H1 (cell line): ENCODE data around the gene DCAF7. TPM values are rescaled to one million over a fixed set of nuclear protein-coding genes. Genes with fewer than 3 reads are reported as not detected.

ENCODE experiments used
- BACH1 ChIP-seq: IDR thresholded peaks from 2 replicates; pipeline ENCODE4 v1.6.1; 2012; ENCODE audit warnings: low read length, improper control_type of control experiment
- PHF8 ChIP-seq: fragments of 200-600 bp; sonication (generic); conservative IDR thresholded peaks from 2 replicates; pipeline ENCODE4 v1.7.1; 2012; ENCODE audit warnings: low read depth, mild to moderate bottlenecking, inconsistent platforms, low read length, moderate library complexity
- SAP30 ChIP-seq: fragments of 300-600 bp; sonication (generic); IDR thresholded peaks from 2 replicates; pipeline ENCODE4 v1.7.1; 2012; ENCODE audit warnings: low read length, moderate library complexity, mild to moderate bottlenecking, inconsistent platforms; ENCODE audit not compliant: insufficient read depth, insufficient replicate concordance
- polyA plus RNA-seq, 7 experiments: library from polyadenylated mRNA; depleted of rRNA in 3 of 7; stranded (reverse) in 5 of 7; unstranded in 2 of 7; fragments of >200 nt in 5 of 7; fragments of 200-250 nt in 2 of 7; gene quantifications; 1 replicate in 5 of 7; 2 replicates in 1 of 7; 4 replicates in 1 of 7; pipeline versions ENCODE4 v1.2.1 to v1.2.3, GENCODE V29; 2011 to 2013; ENCODE audit warnings: missing spikeins in 2 of 7, mixed read lengths in 2 of 7
- total RNA-seq: library from RNA; stranded (reverse); fragmentation: NEBNext Ultra II Directional; extraction: Animal tissue kit (Norgen Biotek cat#: 25700); gene quantifications from 2 replicates; pipeline ENCODE4 v1.2.1, GENCODE V29; 2021
- TF ChIP-seq, protein P1 (sequence below): fragments of 300-600 bp; sonication (generic); IDR thresholded peaks from 2 replicates; pipeline ENCODE4 v1.7.1; 2012; ENCODE audit warnings: low read length, moderate library complexity, mild to moderate bottlenecking, inconsistent platforms; ENCODE audit not compliant: insufficient replicate concordance
- TF ChIP-seq, protein P2 (sequence below): IDR thresholded peaks from 2 replicates; pipeline ENCODE4 v1.6.1; 2011; ENCODE audit warnings: low read length, improper control_type of control experiment

Gene DCAF7
- total and polyA plus RNA-seq, 2 of the 8 experiments (the other 6 are each of a cell fraction or from before 2014, with no cell fraction given), result 74.9 to 94.1 TPM

- TF ChIP-seq PHF8, result no peak
- TF ChIP-seq, protein P1, sequence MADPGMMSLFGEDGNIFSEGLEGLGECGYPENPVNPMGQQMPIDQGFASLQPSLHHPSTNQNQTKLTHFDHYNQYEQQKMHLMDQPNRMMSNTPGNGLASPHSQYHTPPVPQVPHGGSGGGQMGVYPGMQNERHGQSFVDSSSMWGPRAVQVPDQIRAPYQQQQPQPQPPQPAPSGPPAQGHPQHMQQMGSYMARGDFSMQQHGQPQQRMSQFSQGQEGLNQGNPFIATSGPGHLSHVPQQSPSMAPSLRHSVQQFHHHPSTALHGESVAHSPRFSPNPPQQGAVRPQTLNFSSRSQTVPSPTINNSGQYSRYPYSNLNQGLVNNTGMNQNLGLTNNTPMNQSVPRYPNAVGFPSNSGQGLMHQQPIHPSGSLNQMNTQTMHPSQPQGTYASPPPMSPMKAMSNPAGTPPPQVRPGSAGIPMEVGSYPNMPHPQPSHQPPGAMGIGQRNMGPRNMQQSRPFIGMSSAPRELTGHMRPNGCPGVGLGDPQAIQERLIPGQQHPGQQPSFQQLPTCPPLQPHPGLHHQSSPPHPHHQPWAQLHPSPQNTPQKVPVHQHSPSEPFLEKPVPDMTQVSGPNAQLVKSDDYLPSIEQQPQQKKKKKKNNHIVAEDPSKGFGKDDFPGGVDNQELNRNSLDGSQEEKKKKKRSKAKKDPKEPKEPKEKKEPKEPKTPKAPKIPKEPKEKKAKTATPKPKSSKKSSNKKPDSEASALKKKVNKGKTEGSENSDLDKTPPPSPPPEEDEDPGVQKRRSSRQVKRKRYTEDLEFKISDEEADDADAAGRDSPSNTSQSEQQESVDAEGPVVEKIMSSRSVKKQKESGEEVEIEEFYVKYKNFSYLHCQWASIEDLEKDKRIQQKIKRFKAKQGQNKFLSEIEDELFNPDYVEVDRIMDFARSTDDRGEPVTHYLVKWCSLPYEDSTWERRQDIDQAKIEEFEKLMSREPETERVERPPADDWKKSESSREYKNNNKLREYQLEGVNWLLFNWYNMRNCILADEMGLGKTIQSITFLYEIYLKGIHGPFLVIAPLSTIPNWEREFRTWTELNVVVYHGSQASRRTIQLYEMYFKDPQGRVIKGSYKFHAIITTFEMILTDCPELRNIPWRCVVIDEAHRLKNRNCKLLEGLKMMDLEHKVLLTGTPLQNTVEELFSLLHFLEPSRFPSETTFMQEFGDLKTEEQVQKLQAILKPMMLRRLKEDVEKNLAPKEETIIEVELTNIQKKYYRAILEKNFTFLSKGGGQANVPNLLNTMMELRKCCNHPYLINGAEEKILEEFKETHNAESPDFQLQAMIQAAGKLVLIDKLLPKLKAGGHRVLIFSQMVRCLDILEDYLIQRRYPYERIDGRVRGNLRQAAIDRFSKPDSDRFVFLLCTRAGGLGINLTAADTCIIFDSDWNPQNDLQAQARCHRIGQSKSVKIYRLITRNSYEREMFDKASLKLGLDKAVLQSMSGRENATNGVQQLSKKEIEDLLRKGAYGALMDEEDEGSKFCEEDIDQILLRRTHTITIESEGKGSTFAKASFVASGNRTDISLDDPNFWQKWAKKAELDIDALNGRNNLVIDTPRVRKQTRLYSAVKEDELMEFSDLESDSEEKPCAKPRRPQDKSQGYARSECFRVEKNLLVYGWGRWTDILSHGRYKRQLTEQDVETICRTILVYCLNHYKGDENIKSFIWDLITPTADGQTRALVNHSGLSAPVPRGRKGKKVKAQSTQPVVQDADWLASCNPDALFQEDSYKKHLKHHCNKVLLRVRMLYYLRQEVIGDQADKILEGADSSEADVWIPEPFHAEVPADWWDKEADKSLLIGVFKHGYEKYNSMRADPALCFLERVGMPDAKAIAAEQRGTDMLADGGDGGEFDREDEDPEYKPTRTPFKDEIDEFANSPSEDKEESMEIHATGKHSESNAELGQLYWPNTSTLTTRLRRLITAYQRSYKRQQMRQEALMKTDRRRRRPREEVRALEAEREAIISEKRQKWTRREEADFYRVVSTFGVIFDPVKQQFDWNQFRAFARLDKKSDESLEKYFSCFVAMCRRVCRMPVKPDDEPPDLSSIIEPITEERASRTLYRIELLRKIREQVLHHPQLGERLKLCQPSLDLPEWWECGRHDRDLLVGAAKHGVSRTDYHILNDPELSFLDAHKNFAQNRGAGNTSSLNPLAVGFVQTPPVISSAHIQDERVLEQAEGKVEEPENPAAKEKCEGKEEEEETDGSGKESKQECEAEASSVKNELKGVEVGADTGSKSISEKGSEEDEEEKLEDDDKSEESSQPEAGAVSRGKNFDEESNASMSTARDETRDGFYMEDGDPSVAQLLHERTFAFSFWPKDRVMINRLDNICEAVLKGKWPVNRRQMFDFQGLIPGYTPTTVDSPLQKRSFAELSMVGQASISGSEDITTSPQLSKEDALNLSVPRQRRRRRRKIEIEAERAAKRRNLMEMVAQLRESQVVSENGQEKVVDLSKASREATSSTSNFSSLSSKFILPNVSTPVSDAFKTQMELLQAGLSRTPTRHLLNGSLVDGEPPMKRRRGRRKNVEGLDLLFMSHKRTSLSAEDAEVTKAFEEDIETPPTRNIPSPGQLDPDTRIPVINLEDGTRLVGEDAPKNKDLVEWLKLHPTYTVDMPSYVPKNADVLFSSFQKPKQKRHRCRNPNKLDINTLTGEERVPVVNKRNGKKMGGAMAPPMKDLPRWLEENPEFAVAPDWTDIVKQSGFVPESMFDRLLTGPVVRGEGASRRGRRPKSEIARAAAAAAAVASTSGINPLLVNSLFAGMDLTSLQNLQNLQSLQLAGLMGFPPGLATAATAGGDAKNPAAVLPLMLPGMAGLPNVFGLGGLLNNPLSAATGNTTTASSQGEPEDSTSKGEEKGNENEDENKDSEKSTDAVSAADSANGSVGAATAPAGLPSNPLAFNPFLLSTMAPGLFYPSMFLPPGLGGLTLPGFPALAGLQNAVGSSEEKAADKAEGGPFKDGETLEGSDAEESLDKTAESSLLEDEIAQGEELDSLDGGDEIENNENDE, result no peak
- TF ChIP-seq, protein P2, sequence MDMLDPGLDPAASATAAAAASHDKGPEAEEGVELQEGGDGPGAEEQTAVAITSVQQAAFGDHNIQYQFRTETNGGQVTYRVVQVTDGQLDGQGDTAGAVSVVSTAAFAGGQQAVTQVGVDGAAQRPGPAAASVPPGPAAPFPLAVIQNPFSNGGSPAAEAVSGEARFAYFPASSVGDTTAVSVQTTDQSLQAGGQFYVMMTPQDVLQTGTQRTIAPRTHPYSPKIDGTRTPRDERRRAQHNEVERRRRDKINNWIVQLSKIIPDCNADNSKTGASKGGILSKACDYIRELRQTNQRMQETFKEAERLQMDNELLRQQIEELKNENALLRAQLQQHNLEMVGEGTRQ, result no peak
- TF ChIP-seq SAP30, result no peak
- TF ChIP-seq BACH1, result no peak
These were observed 16.2 kb upstream of the DCAF7 start (continued) for GRCh38 chr17:63534078-63534570.
